HG03097 (cell line): ENCODE measurements around the gene DLG1.
"Not testable (repeated sequence)": the region's sequence is repeated elsewhere in the genome, so short reads cannot be mapped to it uniquely, and the experiment has no call there.

Experiments
- ATAC-seq: cut with Tn5 transposase; IDR thresholded peaks from one replicate; pipeline ENCODE4 v1.9.1; 2021; ENCODE audit not compliant: unreplicated experiment, low FRiP score

DLG1 gene

DNA sequence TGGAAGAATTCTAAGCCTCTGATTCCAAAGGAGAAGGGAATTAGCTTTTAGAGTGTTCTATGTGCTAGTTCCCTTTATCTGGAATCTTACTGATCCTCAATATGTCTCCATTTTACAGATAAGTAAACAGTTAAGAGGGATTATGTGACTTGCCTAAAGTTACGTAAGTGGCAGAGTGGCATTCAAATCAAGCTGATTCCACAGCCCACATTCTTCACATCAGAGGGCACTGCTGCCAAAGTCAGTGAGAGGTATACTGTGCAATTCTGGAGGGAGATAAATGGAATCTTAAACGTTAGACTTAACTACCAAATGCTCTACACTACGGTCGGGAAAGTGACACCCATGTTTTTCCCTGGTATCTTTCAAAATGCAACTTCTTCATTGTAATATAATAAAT, 257.8 kb downstream of the DLG1 start:
- no peak for ATAC-seq

DNA sequence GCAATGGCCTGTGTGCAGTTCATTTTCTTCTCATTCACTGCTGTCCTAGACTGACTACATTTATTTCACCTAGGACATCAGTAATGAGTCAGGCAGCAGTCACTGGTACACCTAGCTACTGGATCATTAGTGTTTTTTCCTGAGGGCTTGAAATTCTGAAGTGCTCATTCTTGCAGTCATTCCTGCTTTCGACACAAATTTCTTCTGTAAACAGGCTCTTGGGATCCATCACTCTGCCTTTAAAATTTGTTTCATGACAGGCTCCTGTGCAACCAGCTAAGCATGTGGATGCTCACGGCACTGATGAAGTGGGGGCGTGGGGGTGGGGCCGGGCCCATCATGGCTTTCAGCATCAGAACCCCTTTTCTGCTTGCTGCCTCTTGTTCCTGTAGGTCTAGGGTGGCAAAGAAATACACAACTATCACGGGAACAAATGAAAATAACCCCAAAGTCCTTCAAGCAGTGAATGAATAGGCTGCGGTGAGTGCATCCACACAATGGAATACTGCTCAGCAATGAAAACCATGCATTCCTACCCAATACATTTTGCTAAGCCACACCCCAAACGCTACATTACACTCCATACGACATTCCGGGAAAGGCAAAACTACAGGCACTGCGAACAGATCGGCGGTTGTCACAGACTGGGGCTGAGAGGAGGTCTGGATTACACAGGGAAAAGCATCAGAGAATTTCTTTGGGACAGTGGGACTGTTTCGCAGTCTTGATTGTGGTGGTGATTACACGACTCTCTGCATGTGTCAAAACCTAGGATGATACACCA, 259.5 kb downstream of the DLG1 start:
- ATAC-seq, result no peak

DNA sequence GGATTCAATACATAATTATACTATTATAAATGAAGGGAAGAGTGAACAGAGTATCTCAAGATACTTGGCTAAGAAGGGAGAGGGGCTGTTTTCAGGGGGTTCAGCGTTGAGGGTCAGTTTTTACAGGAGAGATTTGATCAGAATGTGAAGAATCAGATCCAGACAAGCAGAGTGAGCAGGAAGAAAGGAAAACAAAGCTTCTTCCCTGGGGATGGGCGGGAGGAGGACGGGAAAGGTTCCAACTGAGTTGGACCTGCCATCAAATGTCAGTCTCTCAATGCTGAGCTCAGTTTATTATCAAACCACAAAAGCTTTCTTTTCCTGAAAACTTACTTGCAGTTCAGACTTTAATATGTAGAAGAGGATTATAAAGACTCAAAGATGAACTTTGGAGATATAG, 262.8 kb downstream of the DLG1 start:
- ATAC-seq, result no peak

DNA sequence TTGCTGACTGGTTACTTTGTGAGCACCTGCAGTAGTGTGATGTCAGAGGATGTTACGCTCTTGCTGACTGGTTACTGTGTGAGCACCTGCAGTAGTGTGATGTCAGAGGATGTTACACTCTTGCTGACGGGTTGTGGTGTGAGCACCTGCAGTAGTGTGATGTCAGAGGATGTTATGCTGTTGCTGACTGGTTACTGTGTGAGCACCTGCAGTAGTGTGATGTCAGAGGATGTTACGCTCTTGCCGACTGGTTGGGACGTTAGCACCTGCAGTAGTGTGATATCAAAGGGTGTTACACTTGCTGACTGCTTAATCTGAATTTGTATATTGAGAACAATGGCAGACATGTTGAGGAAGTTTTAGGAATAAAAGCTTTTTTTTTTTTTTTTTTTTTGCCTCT, 263.6 kb downstream of the DLG1 start:
- not testable (repeated sequence) for ATAC-seq

DNA sequence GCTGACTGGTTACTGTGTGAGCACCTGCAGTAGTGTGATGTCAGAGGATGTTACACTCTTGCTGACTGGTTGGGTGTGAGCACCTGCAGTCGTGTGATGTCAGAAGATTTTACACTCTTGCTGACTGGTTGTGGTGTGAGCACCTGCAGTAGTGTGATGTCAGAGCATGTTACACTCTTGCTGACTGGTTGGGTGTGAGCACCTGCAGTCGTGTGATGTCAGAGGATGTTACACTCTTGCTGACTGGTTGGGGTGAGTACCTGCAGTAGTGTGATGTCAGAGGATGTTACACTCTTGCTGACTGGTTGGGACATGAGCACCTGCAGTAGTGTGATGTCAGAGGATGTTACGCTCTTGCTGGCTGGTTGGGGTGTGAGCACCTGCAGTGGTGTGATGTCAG, 264.6 kb downstream of the DLG1 start:
- not testable (repeated sequence) for ATAC-seq

DNA sequence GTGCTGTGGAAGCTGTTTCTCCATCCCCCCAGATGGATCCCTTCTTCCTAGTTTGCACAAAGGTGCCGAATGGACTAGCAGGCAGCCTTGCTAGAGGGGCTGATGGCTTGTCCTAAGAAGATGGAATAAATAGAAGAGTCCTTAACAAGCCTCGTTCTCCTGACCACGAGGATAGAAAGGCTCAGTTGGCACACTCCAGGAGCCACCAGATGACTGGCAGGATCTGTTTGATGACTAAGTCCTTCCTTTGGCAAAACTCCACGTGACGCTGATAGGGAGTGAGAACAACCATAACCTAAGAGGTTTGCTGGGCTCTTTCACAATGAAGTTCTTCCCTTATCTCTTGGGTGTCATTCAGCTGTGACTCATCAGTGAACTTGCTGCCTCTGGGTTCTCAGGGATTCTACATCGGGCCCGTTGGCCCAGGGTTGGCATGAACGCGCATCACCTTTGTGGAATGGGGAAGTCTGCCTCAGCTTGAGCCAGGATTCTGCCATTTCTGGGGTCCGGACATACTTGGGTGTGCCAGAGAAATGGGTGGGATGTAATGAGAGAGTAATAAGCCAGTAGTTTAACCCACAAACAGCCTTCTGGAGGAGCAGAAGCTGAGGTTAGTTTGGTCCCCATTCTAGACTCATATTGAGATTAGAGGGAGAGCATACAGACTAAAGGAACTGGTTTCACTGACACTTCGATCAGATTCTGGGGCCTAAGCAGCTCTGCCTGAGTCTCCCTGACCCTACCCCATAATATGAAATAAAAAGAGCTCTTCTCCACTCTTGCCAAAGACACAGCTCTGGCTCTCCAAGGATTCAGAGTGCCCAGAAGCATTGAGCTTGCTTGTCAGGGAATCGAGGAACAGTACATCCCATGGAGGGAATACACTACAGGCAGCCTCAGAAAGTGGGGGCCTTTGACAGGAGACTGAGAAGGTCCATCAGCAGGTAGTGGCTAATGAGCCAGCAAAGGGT, 266.8 kb downstream of the DLG1 start:
- ATAC-seq, result no peak

DNA sequence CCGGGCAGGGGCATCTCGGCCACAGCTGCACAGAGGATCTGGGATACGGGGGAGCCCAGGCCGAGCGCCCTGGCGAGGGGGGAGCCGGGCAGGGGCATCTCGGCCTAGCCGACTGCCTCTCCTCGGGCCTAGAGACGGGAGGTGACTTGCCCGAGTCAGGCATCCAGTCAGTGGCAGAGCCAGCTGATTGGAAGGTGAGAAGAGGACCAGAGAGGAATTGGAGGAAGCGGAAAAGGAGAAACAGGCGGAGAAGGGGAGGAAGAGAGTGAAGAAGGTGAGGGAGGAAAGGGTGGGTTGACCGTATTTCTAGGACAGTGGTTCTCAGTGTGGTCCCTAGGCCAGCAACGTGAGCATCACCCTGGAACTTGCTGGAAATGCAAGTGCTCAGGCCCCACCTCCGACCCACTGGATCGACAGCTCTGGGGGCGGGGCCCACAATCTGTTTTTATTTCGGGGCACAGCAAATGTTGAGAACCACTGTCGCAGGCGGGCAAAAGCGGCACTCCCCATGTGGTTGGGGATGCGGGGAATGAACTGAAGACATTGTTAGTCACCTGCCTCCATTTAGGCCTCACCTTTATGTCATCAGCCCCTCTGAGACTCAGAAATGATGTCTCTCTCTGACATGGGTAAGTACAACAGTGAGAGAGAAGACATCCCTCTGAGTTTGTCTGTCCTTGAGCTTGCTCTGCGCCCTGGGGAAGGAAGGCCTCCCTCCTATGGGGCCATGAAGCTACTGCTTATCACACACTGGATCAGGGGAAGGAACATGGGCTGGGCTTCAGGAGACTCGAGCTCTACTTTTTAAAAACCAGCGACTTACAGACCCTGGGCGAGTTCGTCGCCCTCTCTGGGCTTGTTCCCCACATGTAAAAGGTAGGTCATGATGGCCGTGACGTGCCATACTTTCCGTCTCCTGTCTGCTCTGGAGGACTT, 267.8 kb downstream of the DLG1 start:
- ATAC-seq, result no peak

DNA sequence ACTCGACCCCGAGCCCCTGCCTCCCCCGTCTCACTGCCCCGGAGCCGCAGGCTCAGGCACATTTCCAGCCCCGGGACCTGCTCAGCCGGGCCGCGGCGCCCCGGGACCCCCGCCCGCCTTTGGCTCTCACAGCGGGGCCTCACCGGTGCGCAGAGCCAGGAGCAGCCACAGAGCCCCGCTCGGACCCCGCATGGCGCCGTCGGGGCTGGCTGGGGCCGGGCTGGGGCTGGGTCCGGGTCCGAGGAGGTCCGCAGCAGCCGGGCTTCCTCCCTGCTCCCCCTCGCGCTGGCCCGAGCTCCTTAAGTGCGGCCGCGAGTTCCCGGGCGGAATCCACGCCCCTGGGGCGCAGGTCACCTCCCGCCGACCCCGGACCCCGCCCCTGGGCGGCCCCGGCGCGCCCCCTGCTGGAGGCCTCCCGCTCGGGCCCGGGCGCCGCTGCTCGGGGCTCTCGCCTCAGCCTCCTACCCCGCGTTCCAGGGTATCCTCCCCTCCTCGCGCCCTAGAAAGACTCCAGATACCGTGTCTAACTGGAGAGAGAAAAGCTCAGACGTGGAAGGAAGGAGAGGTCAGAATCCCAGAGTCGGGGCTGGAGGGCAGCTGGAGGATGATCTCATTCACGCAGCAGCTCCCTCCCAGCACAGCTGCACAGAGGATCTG, 268.8 kb downstream of the DLG1 start, which contains the start of gene MELTF:
Gene MELTF (minus strand): TSS at position 307 of the 657 bp plus-strand sequence. CDS start 115 bp downstream, at position 192.
- ATAC-seq, result peak; percentile 61

DNA sequence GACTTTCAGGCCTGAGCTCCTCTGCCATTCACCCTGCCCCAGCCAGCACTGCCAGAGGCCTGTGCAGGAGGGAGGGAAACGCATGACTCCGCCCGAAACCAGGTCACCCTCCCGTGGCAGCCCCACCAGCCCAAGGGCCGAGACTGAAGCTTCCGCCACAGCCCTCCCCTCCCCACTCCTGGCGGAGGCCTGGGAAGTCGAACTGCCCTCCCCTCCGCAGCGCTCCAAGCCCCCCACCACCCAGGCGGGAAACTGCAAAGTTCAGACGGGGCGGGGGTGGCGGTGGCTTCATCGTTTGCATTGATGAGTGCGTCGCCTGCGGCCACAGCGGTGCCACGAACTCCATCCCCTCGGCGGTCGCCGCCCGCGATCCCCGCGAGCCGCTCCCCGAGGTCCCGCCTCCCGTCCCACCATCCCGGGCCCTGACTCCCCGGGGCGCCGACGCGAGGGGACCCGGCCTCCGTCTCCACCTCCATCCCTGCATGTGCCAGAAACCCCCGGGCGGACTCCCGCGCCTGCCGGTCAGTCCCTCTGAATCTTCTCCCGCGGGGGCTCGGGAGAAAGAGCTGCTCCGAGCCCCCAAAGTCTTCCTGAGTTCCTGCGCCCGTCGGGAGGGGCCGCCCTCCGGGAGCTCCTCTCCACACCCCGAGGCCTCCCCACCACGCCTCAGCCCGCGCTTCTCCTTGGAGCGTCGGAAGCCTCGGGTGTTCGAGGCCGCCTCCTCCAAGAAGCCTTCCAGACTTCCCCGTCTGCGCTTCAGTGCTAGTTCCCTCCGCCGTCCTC, 269.5 kb downstream of the DLG1 start:
- peak; percentile 34 for ATAC-seq

DNA sequence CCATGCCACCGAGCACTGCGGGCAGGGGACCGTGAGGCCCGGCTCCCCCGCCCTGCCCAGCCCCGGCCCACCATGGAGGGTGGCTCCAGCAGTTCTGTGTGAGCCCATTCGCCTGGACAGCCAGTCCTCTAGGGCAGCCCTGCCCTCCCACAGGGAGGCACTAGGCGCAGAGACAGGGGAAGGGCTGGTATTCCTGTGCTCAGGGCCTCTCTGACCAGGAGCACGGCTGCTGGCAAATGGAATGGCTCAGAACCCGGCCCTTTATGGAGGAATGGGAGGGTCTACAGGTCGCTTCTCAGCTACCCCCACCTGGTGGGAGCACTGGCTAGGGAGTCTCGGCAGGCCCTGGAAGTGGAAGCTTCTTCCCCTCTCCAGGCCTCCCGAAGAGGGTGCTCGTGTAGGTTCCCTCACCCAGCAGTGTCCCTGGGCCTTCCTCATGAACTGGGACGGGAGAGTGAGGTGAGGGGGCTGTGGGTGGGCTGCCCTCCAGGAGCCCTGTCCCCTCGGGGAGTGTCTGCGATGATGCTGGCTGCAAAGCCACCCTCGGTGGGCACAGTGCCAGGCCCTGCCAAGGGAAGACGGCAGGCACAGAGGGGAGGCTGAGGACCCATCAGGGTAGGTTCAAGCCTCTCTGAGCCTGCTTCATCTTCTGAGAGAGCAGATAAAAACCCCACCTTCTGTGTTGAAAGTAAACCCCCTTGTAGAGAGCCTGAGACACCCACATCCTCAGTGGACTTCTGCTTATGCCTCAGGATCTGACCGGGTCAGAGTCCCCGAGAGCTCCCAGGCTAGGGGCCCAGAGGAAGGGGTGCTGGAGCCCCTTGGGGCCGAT, 270.3 kb downstream of the DLG1 start:
- ATAC-seq, result peak; percentile 1

DNA sequence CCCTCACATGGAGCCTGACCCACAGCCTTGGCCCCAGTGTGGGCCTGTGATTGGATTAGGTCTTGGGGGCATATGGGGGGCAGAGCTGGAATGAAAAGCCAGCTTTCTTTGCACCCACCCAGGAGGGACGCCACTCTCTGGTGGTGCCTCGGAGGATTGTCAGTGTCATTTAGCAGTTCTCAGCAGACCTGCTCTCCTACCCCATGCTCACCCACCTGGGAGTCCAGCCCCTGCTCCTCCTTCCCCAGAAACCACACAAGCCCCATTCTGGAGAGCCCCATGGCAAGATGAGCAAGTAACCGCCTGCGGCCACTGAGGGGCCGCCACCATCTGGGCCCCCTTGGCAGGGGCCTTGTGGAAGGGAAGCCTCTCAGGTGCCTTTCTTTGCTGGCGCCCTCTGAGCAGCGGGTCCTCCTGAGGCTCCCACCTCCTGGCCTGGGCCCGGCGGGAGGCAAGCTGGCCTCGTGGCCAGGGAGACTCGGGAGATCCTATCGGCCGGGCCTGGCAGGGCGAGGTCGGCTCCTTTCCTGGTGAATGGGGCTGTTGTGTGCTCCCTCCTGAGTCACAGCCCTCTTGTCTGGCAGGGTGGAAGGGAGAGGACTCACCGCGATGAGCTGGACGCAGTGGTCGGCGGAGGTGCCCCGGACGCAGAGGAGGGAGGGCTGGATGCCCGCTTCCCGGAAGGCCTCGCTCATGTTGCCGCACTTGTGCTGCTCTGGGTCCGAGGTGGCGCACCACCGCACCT, 271.1 kb downstream of the DLG1 start:
- no peak for ATAC-seq

DNA sequence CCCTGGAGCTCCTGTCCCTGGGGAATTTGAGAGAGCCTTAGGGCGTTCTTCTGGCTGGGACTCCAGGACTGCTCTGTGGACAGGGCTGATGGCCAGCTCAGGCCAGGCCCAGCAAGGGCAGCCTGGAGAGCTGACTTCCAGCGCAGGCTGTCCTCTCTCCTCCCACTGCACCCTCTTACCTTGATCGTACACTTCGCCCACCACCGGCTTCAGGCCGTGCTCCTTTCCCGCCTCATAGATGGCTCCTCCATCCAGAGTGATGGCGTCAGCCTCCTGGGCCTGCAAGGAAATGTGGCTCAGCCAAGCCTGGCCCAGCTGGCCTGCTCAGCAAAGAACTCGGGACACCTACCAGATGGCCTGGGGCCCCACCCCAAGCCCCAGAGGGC, 271.9 kb downstream of the DLG1 start:
- ATAC-seq, result no peak

DNA sequence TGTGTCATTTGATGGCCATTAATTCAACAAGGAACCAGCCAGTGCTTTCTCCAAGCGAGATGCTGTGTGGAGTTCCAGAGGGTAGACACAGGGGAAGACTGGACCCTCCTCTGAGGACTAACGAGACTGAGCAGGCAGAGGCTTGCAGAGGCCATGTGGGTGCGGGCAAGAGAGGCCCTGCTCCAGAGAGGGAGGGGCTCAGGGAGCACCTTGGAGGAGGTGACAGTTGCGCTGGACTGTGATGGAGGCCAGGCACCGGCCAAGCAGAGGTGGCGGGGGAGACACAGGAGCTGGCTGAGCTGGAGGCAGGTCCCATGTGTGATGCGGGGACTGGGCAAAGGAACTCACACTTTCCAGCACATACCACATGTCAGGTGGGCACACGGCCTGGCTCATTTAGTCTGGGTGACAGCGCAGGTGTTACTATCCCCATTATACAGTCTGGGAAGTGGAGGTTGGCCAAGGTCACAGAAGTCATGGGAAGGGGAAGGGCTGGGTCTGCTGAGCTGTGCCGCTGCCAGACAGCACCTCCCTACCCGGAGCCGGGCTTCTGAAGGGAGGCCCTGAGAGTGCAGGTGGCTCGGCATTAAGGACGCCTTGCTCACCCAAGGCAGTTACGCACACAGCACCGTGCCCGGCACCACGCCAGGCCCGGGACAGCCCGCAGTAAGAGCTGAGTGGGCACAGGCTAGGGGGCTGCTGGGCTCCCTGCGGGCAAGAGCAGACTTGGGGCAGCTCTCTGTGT, 272.5 kb downstream of the DLG1 start:
- ATAC-seq, result no peak

DNA sequence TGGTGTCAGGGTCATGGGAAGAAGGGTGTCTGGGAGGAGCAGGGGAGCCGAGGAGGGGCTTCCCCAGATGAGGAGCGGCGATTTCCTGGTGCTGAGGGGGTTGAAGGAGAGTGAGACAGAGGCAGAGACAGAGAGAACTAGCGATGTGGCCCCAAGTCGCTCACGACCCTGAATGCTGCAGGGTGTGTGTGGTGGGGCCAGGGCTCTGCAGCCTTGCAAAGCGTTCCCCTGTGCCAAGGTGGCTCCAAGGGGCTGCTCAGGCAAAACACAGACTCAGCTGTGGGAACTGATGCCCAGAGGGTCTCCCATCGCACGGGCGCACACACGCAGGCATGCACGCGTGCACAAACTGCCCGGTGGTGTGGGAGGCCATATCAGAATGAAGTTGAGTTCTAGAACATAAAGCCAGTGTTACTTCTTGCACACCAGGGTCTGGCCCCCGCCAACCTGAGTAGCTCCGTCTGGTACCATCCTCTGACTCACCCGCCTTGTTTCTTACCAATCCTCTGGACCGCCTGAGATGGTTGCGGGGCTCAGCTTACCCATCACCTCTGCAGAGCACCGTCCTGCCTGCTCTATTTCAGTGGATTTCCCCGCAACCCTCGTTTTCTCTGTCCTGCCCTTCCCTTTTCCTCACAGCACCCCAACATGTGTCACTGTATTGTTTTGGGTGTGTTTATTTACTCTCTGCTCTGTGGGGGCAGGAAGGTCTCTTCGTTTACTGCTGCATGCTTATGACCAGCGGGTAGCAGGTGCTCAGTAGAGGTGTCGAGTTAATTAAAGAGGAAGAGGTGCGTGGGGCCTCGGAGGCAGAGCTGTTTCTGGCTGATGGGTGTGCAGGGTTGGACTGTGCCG, 273.3 kb downstream of the DLG1 start:
- ATAC-seq, result no peak

DNA sequence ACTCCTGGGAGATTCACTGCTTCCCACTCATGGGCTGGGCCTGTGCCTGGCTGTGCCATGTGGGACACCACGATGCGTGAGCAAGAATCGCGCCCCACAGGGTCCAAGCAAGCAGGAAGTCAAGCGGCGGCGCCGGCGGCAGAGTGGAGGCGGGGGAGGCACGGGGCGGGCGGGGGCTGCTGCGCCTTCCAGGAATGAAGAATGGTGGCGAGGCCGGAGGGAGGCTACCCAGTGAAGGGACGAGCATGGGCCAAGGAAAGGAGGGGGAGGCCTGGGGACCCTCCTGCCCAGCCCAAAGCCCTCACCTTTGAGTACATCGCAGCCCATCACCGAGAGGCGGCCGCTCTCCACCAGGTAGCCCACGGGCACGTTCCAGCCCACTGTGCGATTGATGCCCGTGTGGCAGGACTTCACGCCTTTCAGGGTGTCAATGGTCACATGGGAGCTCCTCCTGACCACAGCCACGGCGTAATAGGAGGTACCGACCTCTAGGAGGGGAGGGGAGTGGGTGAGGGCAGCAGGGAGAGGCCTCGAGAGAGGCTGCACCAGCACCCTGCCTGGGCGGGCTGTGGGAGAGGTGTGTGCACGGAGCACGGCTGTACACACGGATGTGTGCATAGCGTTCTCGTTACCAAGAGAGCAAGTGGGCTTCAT, 274.3 kb downstream of the DLG1 start:
- no peak for ATAC-seq
